GM19324 (cell line): ENCODE data around the gene PELI2.

ENCODE experiments used
- ATAC-seq: cut with Tn5 transposase; IDR thresholded peaks from one replicate; pipeline ENCODE4 v1.9.1; 2021; ENCODE audit warnings: mild to moderate bottlenecking, moderate library complexity; ENCODE audit not compliant: unreplicated experiment, low FRiP score

The PELI2 gene

GRCh38 chr14:56224229-56224628, 106.0 kb downstream of the PELI2 start:
- ATAC-seq: no peak

GRCh38 chr14:56224691-56225681, 106.8 kb downstream of the PELI2 start:
- no peak for ATAC-seq

DNA sequence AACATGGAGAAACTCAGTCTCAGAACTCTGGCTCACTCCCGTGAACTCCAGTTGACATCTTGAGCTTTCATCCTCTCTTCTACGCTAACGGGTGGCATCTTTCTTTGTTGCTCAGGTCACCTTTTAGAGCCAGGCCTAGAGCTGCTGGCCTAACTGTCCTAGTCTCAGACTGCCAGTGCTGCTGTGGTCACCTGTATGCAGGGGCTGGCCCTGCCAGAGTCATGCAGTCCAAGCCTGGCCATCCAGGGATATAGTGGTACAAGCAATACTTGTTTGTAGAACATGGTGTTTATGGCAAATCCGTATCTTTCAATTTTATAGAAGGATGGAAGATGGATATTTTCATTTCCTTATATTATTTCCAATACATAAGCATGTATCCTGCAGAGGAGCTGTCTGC, 117.2 kb downstream of the PELI2 start:
- ATAC-seq: no peak

DNA sequence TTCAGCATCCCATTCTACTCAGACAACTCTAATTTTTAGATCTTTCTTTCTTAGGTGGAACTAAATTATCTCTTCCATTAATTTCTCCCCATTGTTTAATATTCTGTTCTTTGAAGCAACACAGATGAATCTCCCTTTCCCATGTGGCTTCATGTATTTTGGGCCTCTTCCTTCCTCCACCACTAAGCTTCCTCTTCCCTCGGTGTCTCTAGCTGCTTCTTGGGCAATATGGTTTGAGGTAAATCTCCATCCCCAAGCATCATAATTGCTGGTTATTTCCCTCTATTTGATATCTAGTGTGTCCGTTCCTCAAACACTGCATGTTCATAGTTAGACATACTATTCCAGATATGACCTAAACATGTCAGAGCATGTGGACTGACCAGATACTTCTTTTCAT, 119.2 kb downstream of the PELI2 start:
- no peak for ATAC-seq

GRCh38 chr14:56241461-56241860, 123.2 kb downstream of the PELI2 start:
- no peak for ATAC-seq

GRCh38 chr14:56243110-56243509, 124.9 kb downstream of the PELI2 start:
- no peak for ATAC-seq

DNA sequence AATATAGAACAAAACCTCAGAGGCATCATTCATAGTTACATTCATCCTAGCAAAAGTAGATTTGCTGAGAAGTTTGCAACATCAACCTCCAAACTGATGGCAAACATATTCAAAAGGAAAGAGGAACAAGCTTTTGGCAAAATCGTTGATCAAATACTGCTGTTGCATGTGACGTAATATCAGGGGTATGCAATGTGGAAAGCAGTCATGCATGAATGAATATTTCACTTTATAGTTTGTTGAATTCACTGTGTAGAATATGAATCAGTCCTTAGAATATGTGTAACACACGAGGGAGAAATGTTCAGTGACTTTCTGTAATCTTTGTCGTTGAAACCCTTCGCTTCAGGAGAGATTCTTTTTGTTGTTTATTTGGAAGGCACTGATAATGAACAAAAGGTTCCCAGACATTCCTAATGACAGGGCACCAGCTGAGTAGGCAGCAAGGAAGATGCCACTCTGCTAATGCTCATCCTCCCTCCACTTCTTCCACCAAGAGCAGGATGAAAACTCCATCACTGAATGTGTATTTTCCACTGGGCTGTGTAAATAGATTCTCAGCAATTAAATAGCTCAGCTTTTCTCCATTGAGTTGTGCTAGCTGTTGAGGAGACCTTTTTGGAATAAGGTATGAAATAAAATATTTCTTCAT, 126.1 kb downstream of the PELI2 start:
- ATAC-seq: no peak

DNA sequence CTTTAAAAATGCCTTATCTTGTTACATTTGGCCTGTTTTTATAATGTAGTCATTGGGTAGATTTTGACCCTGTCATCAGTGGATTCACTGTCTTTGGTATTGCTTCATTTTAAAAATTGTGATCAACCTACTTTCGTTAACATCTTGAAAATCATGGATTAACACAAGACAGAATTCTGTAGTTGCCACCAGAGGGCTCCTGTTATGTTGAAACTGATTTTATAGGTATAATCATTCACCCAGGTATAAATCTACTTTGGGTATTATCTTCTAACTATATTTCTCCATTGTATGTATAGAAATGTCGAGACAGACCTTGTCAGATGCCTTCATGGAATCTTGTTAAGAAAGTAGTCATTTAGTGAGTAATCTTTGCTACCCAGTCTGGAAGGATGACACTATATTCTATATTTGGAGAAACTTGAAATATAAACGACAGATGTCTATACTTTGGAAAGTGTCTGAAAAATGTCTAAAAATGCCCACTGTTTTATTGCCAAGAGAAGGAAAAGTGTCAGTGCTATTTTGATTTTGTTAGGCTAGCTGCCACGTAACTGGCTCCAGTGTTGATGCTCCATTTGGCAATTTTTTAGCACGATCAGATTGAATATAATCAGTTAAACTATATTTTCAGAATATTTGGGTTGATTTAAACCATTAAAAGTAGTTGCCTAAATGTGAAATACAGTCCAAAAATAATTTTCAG, 129.4 kb downstream of the PELI2 start:
- ATAC-seq: no peak

DNA sequence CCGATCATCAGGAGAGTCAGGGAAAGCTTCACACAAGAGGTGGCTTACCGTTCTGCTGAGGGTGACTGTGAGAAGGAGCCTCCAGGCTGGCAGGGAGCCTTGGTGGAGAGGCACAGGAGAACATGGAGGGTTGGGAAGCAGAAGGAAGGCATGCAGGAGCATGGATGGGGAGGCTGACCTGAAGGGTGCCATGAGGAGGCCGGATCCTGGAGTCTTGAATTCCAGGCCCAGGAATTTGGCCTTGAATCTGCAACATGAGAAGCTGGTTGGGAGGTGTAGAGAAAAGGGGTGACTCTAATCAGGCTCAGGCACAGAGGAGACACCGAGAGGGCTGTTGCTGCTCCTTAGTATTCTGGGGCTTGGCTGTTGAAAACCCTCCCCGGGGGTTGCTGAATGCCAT, 130.2 kb downstream of the PELI2 start:
- no peak for ATAC-seq

DNA sequence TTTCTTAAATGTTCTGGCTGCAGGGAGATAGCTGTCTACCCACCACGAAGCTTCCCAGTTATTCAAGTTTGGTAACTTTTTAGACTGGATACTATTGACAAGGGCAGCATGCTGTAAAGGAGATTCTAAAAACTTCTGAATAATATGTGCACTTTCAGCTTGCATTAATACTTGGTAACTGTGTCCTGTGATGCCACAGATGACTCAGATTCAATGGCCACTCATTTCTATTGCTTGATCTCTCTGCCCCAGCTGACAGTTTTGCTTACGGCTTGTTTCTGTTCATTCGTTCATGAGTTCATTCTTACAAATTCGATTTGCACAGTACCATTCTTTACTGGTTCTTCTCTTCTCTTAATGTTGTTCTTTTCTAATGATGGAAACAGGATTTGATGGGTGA, 142.8 kb downstream of the PELI2 start:
- no peak for ATAC-seq

DNA sequence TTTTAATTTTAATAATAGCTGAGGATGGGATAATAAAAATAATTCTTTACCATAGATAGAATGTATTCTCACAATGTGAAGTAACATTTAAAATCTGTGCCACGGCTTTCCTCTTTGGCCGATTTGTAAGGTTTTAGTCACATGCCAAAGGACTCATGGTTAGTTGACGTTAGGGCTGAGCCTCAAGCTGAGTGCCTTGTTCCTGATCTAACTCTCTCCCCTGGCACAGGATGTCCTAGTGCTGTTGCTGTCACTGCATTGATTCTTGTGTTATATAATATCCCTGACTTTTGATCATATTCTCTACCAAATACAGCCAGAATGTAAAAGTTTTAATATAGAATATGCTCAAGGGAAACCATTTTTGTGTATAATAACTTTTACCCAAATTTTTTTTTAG, 144.3 kb downstream of the PELI2 start:
- ATAC-seq: no peak

DNA sequence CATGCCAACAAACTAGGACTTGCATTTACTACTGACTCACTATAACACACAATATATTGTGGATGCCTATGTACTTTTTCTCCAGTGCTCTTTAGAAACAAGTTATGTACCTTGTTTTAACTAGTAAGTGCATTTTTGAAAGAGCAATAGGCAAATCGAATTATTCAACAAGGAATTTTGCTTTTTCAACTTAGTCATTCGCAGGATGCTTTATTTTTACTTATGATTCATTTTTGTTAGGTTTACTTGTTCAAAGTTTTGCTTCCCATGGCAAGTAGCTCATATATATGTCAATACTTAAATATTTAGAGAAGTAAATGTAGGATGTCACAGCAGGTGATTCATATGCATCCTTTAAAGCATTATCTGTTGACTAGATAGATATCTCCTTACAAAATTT, 149.8 kb downstream of the PELI2 start:
- ATAC-seq: no peak

- ATAC-seq: no peak
Observed at GRCh38 chr14:56268673-56269072, 150.5 kb downstream of the PELI2 start.

DNA sequence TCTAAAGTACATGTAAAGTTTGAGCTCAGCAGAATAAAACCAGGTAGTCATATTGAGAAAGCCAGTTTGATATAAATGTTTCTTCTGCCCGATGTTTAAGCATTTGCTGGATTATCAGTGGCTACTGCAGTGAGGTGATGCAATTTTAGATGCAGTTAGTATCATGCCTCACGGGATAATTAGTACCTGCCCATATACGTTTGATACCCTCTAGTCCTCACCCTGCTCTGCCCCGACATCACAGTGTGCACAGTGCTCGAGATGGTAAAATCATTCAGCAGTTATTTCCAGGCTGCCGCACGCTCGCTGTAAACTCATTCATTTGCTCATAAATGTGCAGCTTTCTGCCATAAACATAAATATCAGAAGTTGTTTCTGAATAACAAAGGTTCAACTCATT, 152.7 kb downstream of the PELI2 start:
- ATAC-seq: no peak

DNA sequence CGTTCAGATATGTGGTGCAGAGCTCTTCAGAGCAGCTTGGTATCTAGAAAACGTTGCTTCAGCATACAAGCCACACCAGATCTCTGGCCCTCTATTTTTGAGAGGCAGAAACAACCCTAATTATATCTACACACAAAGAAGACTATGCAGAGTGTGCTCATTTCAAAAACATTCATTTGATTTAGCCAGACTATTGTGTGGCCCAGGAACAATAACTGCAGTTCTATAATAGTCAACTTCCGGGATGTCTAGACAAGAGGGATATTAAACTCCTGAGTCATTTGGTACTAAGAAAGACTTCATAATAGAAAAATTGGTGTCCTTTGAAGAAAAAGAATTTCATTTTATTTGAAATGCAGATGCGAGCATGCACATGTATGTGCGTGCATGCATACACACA, 153.8 kb downstream of the PELI2 start:
- ATAC-seq: no peak

DNA sequence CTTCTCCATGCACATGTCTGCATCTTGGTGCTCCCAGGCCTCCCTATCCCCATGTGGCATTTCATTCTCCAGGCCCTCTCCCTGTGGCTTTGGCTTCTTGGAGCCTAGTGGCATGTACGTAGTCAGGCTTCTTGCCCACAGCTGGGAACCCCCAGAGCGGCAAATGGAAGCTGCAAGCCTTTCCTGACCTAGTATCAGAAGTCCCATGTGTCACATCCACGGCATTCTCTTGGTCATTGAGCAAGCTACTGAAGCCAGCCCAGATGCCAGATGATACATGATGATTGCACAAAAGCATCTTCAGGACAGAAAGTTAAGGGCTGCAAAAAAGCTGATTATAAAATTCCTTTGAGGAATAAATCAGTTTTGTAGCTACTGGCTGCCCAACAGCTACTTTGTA, 154.9 kb downstream of the PELI2 start:
- no peak for ATAC-seq

DNA sequence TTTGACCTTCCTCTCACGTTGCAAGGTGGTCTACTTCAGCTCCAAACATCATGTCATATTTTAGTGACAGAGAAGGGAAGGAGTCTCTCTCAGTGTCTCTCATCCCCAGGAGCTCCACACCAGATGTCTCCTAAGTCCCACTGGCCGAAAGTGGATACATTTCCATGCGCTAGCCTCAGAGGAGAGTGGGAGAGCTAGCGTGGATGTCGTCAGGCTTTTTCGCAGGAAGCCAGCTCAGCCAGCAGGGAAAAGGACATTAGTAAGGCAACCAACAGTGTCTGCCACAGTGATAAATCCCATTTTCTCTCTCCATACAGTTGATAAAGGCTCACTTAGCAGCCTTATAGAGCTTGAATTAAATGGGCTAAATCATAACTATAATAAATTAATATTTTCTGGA, 155.7 kb downstream of the PELI2 start:
- ATAC-seq: no peak

DNA sequence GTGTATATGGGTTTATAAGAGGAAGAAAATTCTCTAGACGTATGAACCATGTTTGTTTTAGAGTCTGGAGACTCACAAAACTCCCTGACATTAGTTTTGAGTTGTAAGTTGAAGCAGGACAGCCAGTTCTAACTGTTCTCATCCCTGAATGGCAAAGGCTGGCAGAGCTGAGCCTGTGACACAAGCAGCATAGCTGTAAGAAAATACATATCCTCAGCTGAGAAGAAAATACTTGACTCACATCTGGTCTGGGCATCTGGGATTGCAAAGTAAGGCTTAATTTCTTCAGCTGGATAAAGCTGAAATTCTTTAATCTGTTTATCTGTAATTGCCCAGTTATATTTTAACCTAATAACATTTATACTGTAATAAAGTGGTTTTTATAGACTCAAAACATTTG, 156.3 kb downstream of the PELI2 start:
- ATAC-seq: no peak

DNA sequence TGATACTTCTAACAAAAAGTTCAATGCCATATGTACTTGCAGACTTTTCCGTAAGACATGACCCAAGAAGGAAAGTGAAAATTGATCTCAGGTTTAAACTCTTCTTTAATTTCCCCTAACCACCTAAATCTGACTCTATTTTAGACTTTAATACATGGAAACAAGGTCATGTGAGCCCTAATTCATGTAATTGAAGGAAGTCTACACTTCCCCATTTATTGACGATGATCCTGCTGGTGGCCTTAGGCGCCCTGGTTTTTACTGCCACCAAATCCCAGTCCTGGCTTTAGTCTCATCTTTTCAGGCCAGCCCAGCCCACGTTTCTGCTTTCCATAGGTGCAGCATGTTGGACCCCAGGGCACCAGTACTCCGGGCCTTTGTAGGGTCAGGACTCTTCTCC, 157.9 kb downstream of the PELI2 start:
- ATAC-seq: no peak

GRCh38 chr14:56278383-56278782, 160.2 kb downstream of the PELI2 start:
- no peak for ATAC-seq

- no peak for ATAC-seq
Observed at GRCh38 chr14:56280843-56281242, 162.6 kb downstream of the PELI2 start.
